Vagina (tissue), 2 donors: ENCODE measurements around the gene CABLES2. TPM values are rescaled to one million over a fixed set of nuclear protein-coding genes. Genes with fewer than 3 reads are reported as not detected.

Experiments
- DNase-seq, 2 donors: peaks; one replicate each; pipeline ENCODE4 v3.0.0-alpha.2; 2017; ENCODE audit errors: extremely low spot score in 2 of 2
- H3K27ac ChIP-seq: fragments of 200-600 bp; sonication (generic); one replicate; pipeline ENCODE4 v1.5.1; 2019
- H3K27me3 ChIP-seq: fragments of 200-600 bp; sonication (generic); one replicate; pipeline ENCODE4 v1.5.1; 2019
- H3K36me3 ChIP-seq, 2 donors: fragments of 200-600 bp; sonication (generic); one replicate each; pipeline ENCODE4 v1.5.1; 2017 to 2019
- H3K4me1 ChIP-seq: fragments of 200-600 bp; sonication (generic); one replicate; pipeline ENCODE4 v1.5.1; 2019
- H3K4me3 ChIP-seq, 2 donors: fragments of 200-600 bp; sonication (generic); 1 replicate in 1 of 2; 2 replicates in 1 of 2; pipeline ENCODE4 v1.5.1; 2016 to 2019
- H3K9me3 ChIP-seq: fragments of 200-600 bp; sonication (generic); one replicate; pipeline ENCODE4 v1.5.1; 2019
- CTCF ChIP-seq, 3 experiments: fragments of 450-650 bp in 2 of 3; fragments of 200-600 bp in 1 of 3; sonication (generic) in 1 of 3; IDR thresholded peaks; one replicate each; pipeline ENCODE4 v1.5.1; 2017 to 2019; ENCODE audit warnings: antibody characterized with exemption in 3 of 3, mild to moderate bottlenecking in 2 of 3, moderate library complexity in 2 of 3
- POLR2A ChIP-seq, 2 donors: fragments of 450-650 bp; IDR thresholded peaks; one replicate each; pipeline ENCODE4 v1.6.1; 2017; ENCODE audit warnings: antibody characterized with exemption in 2 of 2, mild to moderate bottlenecking in 2 of 2, moderate library complexity in 2 of 2
- POLR2AphosphoS5 ChIP-seq, 2 donors: sonication (generic); formaldehyde crosslinking; IDR thresholded peaks; one replicate each; pipeline ENCODE4 v1.9.0; 2017; ENCODE audit warnings: antibody characterized with exemption in 2 of 2, mild to moderate bottlenecking in 2 of 2, low read depth in 1 of 2; ENCODE audit not compliant: insufficient read depth in 1 of 2
- intact Hi-C: fragments of 100-400 bp; cut with DNase I; formaldehyde crosslinking; loops from one replicate; pipeline ENCODE4 v1.15.1; 2023
- total RNA-seq: library from RNA; depleted of rRNA; stranded (reverse); fragments of >200 nt; gene quantifications from one replicate; pipeline ENCODE4 v1.2.3, GENCODE V29; 2016

The CABLES2 gene
- total RNA-seq, 1 donor from 2014 or later: 1.5 TPM

DNA sequence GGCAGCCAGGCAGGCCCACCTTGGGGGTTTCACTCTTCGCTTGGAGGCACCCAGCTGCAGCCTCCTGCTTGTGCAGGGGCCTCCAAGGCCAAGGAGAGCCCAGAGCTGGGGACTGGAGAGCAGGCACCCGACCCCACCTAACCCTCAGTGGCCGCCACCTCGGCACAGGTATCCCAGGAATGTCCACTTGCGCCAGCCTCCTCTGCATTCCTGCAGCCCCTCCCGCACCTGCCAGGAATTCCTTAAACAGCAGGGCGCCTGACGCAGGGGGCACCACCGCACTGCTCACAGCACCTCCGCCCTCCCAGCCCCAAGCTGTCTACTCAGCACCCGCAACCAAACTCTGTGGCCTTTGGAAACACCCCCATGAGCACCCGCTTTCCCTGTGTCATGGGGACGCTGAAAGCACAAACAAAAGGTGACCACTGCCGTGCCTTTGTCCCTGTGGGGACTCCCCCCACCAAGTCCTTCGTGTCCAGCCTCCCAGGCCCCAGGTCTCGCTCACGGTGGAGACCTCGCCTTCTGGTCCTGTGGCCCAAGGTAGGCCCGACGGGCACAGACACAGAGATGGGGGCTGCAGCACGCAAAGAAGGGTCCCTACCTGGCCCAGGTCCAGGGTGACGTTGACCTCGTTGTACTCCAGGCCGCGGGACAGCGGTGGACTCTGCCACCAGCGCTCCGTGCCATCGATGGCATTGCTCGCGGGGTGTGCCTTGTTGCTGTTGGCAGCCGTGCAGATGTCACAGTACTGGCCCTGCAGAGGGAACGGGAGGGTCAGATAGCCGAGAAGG is 45.1 kb downstream of the CABLES2 start:
- no peaks in the 10 kb centered on the region for H3K36me3 ChIP-seq
- no peak overlapping the region for H3K4me3 ChIP-seq
- no peaks in the 10 kb centered on the region for H3K9me3 ChIP-seq
- H3K27me3 ChIP-seq: no peaks in the 10 kb centered on the region
- TF ChIP-seq CTCF (IDR thresholded peaks at IDR 0.05): no peak
- TF ChIP-seq POLR2A (IDR thresholded peaks at IDR 0.05): no peak
- TF ChIP-seq POLR2AphosphoS5 (IDR thresholded peaks at IDR 0.05; ENCODE audit: insufficient read depth in 1 of 2, low read depth in 1 of 2): no peak
- intact Hi-C loops: no loop called here
- H3K4me1 ChIP-seq: peaks cover 94% of the 10 kb centered on the region
- H3K27ac ChIP-seq: peak overlapping the region; percentile 67
- DNase-seq: no peak

DNA sequence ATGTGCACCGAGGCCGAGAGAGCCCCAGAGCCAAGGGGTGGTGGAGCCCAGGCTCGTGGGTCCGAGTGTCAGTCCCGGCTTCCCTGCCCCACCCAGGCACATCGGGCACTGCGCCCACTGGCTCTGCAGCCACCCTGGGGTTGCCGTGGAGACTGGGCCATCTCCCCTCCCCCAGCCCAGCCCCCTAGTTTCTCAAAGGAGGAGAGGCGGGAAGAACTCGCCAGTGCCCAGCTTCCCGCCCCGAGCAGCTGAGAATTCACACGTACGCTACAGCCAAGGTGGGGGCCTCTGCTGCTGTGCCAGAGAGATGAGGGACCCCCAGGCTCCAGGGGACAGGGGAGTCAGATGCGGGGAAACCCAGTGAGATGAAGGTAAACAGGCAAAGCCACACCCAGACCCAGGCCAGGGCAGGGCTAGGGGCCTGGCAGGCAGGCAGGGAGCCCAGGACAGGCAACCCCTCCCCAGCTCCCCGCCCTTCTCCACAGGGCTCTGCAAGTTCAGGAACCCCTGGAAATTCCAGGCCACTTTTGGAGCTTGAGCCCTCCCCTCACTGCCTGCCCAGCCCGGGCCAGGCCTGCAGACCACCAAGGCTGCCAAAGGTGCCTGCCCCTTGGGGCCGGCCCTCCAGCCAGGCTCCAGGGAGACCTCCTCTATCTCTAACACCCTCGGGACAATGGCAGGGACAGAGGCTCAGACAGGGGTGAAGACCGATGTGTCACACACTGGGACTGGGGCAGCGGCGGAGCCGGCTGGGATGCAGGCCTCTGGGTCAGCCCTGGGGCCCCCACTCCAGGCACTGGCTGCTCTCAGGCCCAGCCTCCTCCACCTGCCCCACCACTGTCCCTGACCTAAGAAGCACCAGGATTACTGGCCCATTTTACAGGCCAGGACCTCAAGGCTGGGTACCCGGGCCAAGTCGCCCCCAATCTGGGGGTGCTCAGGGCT is 46.0 kb downstream of the CABLES2 start:
- intact Hi-C loops: no loop called here
- Histone ChIP-seq H3K4me3 (no peak overlapping the region), H3K27me3 (no peaks in the 10 kb centered on the region), H3K9me3 (no peaks in the 10 kb centered on the region), H3K27ac (peak overlapping the region; percentile 67), H3K36me3 (no peaks in the 10 kb centered on the region), H3K4me1 (peaks cover 95% of the 10 kb centered on the region)
- TF ChIP-seq POLR2A (IDR thresholded peaks at IDR 0.05) (no peak), CTCF (IDR thresholded peaks at IDR 0.05) (no peak), POLR2AphosphoS5 (IDR thresholded peaks at IDR 0.05; ENCODE audit: insufficient read depth in 1 of 2, low read depth in 1 of 2) (no peak)
- DNase-seq: no peak

GRCh38 chr20:62359491-62360121 is 47.5 kb downstream of the CABLES2 start:
- Histone ChIP-seq H3K36me3 (no peaks in the 10 kb centered on the region), H3K27ac (peak overlapping the region; percentile 79), H3K9me3 (no peaks in the 10 kb centered on the region), H3K4me1 (peaks cover 95% of the 10 kb centered on the region), H3K4me3 (no peak overlapping the region), H3K27me3 (no peaks in the 10 kb centered on the region)
- TF ChIP-seq POLR2A (IDR thresholded peaks at IDR 0.05): no peak
- TF ChIP-seq POLR2AphosphoS5 (IDR thresholded peaks at IDR 0.05; ENCODE audit: insufficient read depth in 1 of 2, low read depth in 1 of 2): peak; percentile 59 to 68
- DNase-seq: no peak
- intact Hi-C loops: no loop called here

DNA sequence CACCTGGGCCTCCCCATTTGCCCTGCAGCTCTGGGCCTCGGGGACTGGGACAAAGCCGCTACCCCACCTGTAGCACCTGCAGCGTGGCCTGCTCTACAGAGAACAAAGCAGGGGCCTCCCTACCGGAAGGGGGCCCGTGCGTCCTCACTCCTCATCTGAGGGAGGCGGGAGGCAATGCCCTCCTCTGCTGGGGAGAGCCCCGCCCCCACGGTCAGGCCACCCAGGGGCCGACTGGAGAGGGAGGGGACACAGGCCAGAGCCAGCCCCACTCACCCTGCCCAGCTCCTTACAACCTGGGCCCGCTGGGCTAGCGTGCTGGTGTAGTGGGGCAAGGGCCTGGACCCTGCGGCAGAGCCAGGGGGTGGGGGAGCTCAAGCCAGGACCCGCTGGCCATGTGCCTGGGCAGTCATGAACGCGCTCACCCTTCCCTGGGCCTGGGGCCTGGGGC is 48.0 kb downstream of the CABLES2 start:
- no peaks in the 10 kb centered on the region for H3K9me3 ChIP-seq
- H3K4me3 ChIP-seq: no peak overlapping the region
- intact Hi-C loops: no loop called here
- DNase-seq: no peak
- H3K27ac ChIP-seq: peak overlapping the region; percentile 79
- H3K36me3 ChIP-seq: no peaks in the 10 kb centered on the region
- H3K27me3 ChIP-seq: no peaks in the 10 kb centered on the region
- TF ChIP-seq POLR2A (IDR thresholded peaks at IDR 0.05): no peak
- TF ChIP-seq POLR2AphosphoS5 (IDR thresholded peaks at IDR 0.05; ENCODE audit: insufficient read depth in 1 of 2, low read depth in 1 of 2): no peak
- no peak for TF ChIP-seq CTCF (IDR thresholded peaks at IDR 0.05)
- peaks cover 95% of the 10 kb centered on the region for H3K4me1 ChIP-seq
